Measurements from ENCODE around the gene PTPN4. TPM values are rescaled to one million over a fixed set of nuclear protein-coding genes. Genes with fewer than 3 reads are reported as not detected.

The PTPN4 gene
- total and polyA plus RNA-seq, 2 of the 13 experiments (the other 11 are each of a cell fraction or from before 2014, with no cell fraction given): 20.3 to 34.6 TPM

DNA sequence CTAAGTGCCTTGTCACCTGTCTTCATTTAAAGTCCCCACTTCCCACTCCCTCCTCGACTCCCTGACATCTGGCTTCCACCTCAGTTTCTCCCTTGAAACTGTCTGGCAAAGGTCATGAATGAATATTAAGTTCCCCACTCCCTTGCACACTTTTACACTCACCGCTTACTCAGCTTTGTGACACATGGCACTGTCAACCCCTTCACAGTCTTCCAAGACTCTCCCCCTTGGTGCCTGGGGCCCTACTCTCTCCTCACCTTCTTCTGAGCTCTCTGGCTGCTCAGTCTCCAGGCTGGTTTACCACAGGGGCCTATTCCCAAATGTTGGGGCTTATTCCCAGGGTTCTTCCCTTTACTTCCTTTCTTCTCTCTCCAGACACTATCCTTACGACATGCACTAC, 17.9 kb upstream of the PTPN4 start:
- Histone ChIP-seq H3K4me1 (ENCODE audit: insufficient read depth, low read length) (peaks cover 8% of the 10 kb centered on the region), H3K4me3 (replicated peaks in 1 of 3; ENCODE audit: insufficient read depth in 1 of 3, low read depth in 2 of 3, low read length in 3 of 3) (no peak overlapping the region), H2AFZ (ENCODE audit: low read length) (no peak overlapping the region), H3K36me3 (replicated peaks in 1 of 2; ENCODE audit: control insufficient read depth in 1 of 2, insufficient read depth in 2 of 2, low read length in 2 of 2) (no peaks in the 10 kb centered on the region), H3K27me3 (ENCODE audit: control insufficient read depth in 1 of 2, insufficient read depth in 2 of 2, low read length in 2 of 2) (peaks cover 0 to 35% of the 10 kb centered on the region in 2 experiments), H4K20me1 (ENCODE audit: insufficient read depth, low read length) (no peaks in the 10 kb centered on the region), H3K9me3 (ENCODE audit: low read length) (no peaks in the 10 kb centered on the region), H3K79me2 (ENCODE audit: insufficient read depth, low read length) (no peaks in the 10 kb centered on the region), H3K27ac (ENCODE audit: extremely low read length, insufficient read depth, low read length) (no peak overlapping the region), H3K4me2 (ENCODE audit: low read depth, low read length) (no peak overlapping the region), H3K9ac (ENCODE audit: insufficient read depth, low read depth, low read length) (no peak overlapping the region)
- POLR2A ChIA-PET: no interaction called here
- FAIRE-seq: no peak
- TF ChIP-seq, protein P1, sequence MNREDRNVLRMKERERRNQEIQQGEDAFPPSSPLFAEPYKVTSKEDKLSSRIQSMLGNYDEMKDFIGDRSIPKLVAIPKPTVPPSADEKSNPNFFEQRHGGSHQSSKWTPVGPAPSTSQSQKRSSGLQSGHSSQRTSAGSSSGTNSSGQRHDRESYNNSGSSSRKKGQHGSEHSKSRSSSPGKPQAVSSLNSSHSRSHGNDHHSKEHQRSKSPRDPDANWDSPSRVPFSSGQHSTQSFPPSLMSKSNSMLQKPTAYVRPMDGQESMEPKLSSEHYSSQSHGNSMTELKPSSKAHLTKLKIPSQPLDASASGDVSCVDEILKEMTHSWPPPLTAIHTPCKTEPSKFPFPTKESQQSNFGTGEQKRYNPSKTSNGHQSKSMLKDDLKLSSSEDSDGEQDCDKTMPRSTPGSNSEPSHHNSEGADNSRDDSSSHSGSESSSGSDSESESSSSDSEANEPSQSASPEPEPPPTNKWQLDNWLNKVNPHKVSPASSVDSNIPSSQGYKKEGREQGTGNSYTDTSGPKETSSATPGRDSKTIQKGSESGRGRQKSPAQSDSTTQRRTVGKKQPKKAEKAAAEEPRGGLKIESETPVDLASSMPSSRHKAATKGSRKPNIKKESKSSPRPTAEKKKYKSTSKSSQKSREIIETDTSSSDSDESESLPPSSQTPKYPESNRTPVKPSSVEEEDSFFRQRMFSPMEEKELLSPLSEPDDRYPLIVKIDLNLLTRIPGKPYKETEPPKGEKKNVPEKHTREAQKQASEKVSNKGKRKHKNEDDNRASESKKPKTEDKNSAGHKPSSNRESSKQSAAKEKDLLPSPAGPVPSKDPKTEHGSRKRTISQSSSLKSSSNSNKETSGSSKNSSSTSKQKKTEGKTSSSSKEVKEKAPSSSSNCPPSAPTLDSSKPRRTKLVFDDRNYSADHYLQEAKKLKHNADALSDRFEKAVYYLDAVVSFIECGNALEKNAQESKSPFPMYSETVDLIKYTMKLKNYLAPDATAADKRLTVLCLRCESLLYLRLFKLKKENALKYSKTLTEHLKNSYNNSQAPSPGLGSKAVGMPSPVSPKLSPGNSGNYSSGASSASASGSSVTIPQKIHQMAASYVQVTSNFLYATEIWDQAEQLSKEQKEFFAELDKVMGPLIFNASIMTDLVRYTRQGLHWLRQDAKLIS (CRISPR knock-in tag; IDR thresholded peaks at IDR 0.05): no peak
- no peak for TF ChIP-seq NCOA1 (CRISPR knock-in tag; IDR thresholded peaks at IDR 0.05)
- no peak for TF ChIP-seq ZNF136 (CRISPR knock-in tag; IDR thresholded peaks at IDR 0.05; ENCODE audit: low read depth)
- in situ Hi-C loops (cut with HindIII; ENCODE audit: extremely low pct_ligation_motif_present, low pct_unique_long_range_greater_than_20kb): no loop called here
- CTCF ChIA-PET (ENCODE audit: low intra/inter-chr PET ratio, low total read pairs): no interaction called here
- BruUV-seq (replicated peaks): no TSS peak
- WGBS (ENCODE audit: low lambda C conversion rate): 53% methylated on average over 3 of the region's 3 CpGs
- DNase-seq (ENCODE audit: low spot score): no peak
- no peak for ATAC-seq
- intact Hi-C loops (cut with micrococcal nuclease; ENCODE audit: unreplicated experiment): no loop called here

DNA sequence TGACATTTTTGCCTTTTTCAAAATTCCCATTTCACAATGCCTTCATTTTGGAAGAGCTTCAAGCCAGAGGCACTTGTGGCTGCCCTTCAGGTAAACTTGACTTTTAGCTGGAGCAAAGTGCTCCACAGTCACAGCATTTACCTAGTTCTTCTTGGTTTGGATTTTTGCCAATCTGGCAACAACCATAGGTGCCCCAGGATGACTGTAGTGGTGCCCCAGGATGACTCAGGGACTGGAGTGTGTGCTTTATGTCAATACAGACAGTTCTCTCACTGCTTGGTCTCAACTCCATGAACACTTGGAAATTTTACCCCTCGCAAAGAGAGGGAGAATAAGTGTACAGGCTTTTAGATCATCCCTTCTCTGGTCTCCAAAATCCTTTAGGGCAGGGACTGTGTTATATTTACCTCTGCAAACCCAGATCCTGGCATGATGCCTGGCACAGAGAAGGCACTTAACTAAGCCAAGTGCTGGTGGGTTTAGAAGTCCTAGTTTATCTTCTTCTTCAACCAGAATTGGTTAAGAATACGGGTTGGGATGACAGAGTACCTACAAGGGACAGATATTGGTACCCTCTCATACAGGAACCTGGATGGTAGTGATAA, 15.3 kb upstream of the PTPN4 start:
- WGBS (ENCODE audit: low lambda C conversion rate): 6% methylated on average over 2 of the region's 2 CpGs
- ChIA-PET CTCF (ENCODE audit: low intra/inter-chr PET ratio, low total read pairs) (interaction anchor here (0.7 kb wide), 1 partner anchor 10 kb away, joined by 3 read pairs; no protein-coding TSS in a partner anchor), POLR2A (no interaction called here)
- in situ Hi-C loops (cut with HindIII; ENCODE audit: extremely low pct_ligation_motif_present, low pct_unique_long_range_greater_than_20kb): no loop called here
- Histone ChIP-seq H3K4me1 (ENCODE audit: insufficient read depth, low read length) (peaks cover 8% of the 10 kb centered on the region), H3K9me3 (ENCODE audit: low read length) (no peaks in the 10 kb centered on the region), H3K27ac (ENCODE audit: extremely low read length, insufficient read depth, low read length) (no peak overlapping the region), H3K4me3 (replicated peaks in 1 of 3; ENCODE audit: insufficient read depth in 1 of 3, low read depth in 2 of 3, low read length in 3 of 3) (no peak overlapping the region), H3K36me3 (replicated peaks in 1 of 2; ENCODE audit: control insufficient read depth in 1 of 2, insufficient read depth in 2 of 2, low read length in 2 of 2) (no peaks in the 10 kb centered on the region), H4K20me1 (ENCODE audit: insufficient read depth, low read length) (no peaks in the 10 kb centered on the region), H3K4me2 (ENCODE audit: low read depth, low read length) (no peak overlapping the region), H2AFZ (ENCODE audit: low read length) (no peak overlapping the region), H3K9ac (ENCODE audit: insufficient read depth, low read depth, low read length) (no peak overlapping the region), H3K79me2 (ENCODE audit: insufficient read depth, low read length) (no peaks in the 10 kb centered on the region), H3K27me3 (ENCODE audit: control insufficient read depth in 1 of 2, insufficient read depth in 2 of 2, low read length in 2 of 2) (peaks cover 1 to 27% of the 10 kb centered on the region in 2 experiments; a peak in 3 of 5 replicates)
- peak; percentile 60 for DNase-seq (ENCODE audit: low spot score)
- intact Hi-C loops (cut with micrococcal nuclease; ENCODE audit: unreplicated experiment): no loop called here
- FAIRE-seq: peak; percentile 43
- peak; percentile 66 for ATAC-seq
- BruUV-seq (replicated peaks): no TSS peak
- no peak for TF ChIP-seq ZNF230 (CRISPR knock-in tag; IDR thresholded peaks at IDR 0.05)
- TF ChIP-seq FOSL2 (CRISPR knock-in tag; IDR thresholded peaks at IDR 0.05): peak; percentile 90
- TF ChIP-seq, protein P2, sequence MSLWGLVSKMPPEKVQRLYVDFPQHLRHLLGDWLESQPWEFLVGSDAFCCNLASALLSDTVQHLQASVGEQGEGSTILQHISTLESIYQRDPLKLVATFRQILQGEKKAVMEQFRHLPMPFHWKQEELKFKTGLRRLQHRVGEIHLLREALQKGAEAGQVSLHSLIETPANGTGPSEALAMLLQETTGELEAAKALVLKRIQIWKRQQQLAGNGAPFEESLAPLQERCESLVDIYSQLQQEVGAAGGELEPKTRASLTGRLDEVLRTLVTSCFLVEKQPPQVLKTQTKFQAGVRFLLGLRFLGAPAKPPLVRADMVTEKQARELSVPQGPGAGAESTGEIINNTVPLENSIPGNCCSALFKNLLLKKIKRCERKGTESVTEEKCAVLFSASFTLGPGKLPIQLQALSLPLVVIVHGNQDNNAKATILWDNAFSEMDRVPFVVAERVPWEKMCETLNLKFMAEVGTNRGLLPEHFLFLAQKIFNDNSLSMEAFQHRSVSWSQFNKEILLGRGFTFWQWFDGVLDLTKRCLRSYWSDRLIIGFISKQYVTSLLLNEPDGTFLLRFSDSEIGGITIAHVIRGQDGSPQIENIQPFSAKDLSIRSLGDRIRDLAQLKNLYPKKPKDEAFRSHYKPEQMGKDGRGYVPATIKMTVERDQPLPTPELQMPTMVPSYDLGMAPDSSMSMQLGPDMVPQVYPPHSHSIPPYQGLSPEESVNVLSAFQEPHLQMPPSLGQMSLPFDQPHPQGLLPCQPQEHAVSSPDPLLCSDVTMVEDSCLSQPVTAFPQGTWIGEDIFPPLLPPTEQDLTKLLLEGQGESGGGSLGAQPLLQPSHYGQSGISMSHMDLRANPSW (CRISPR knock-in tag; IDR thresholded peaks at IDR 0.05; ENCODE audit: borderline replicate concordance): no peak
- TF ChIP-seq HMG20A (CRISPR knock-in tag; IDR thresholded peaks at IDR 0.05; ENCODE audit: borderline replicate concordance): peak; percentile 39; the same call in 1 of the 2 replicates
- TF ChIP-seq NRL (CRISPR knock-in tag; IDR thresholded peaks at IDR 0.05; ENCODE audit: borderline replicate concordance): no peak
- TF ChIP-seq CBX1 (IDR thresholded peaks at IDR 0.05; ENCODE audit: low read depth): no peak
- TF ChIP-seq, protein P3, sequence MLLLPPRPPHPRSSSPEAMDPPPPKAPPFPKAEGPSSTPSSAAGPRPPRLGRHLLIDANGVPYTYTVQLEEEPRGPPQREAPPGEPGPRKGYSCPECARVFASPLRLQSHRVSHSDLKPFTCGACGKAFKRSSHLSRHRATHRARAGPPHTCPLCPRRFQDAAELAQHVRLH (CRISPR knock-in tag; IDR thresholded peaks at IDR 0.05; ENCODE audit: borderline replicate concordance, low read depth): no peak
- TF ChIP-seq RARA (CRISPR knock-in tag; IDR thresholded peaks at IDR 0.05): 0 out of 2 replicates have a peak, but pooled peaks have one; percentile 34

Data from HepG2 (cell line).